IMR-90 (cell line): Measurements from ENCODE around the gene PKD1L1. TPM values are rescaled to one million over a fixed set of nuclear protein-coding genes. Genes with fewer than 3 reads are reported as not detected.

Source experiments
- ATAC-seq: fragments of 200-7000 bp; cut with Tn5 transposase; 2 replicates; pipeline ENCODE4 v1.9.1; 2020; ENCODE audit warnings: low read depth, mild to moderate bottlenecking, moderate library complexity
- BruUV-seq: library from RNA; stranded (reverse); fragments of 400-500 nt; replicated peaks from 2 replicates; lab custom pipeline; 2021; lab: Mats Ljungman, UMichigan
- CTCF ChIA-PET: fragments of 300-600 bp; formaldehyde crosslinking; extraction: SDS; loops from one replicate; lab custom pipeline; 2021; ENCODE audit warnings: antibody characterized with exemption; lab: Yijun Ruan, JAX
- POLR2A ChIA-PET: fragments of 300-600 bp; sonication (Branson Sonifier 250); formaldehyde crosslinking; loops from one replicate; lab custom pipeline; 2022; ENCODE audit warnings: antibody characterized with exemption; ENCODE audit not compliant: unreplicated experiment; lab: Charles Lee
- DNase-seq: peaks from one replicate; pipeline ENCODE4 v3.0.0; 2013
- H2AFZ ChIP-seq: replicated peaks from 2 replicates; pipeline ENCODE3; 2013; ENCODE audit warnings: low read length, mild to moderate bottlenecking; ENCODE audit not compliant: poor library complexity
- H2AK5ac ChIP-seq: 2 replicates; pipeline ENCODE4 v1.6.1; 2013; ENCODE audit warnings: low read depth, low read length, inconsistent platforms
- H2AK9ac ChIP-seq: replicated peaks from 2 replicates; pipeline ENCODE3; 2013; ENCODE audit warnings: mild to moderate bottlenecking, low read depth, low read length, moderate library complexity; ENCODE audit not compliant: poor library complexity
- H2BK120ac ChIP-seq: 2 replicates; pipeline ENCODE4 v1.6.1; 2013; ENCODE audit warnings: low read depth, low read length, inconsistent platforms
- H2BK15ac ChIP-seq: 3 replicates; pipeline ENCODE4 v1.6.1; 2013; ENCODE audit warnings: low read depth, low read length, inconsistent platforms
- H2BK20ac ChIP-seq: 2 replicates; pipeline ENCODE4 v1.6.1; 2013; ENCODE audit warnings: low read depth, mild to moderate bottlenecking, inconsistent platforms, low read length, moderate library complexity
- H2BK5ac ChIP-seq: 2 replicates; pipeline ENCODE4 v1.6.1; 2013; ENCODE audit warnings: mild to moderate bottlenecking, low read depth, low read length, inconsistent platforms; ENCODE audit not compliant: poor library complexity, severe bottlenecking
- H3K14ac ChIP-seq: replicated peaks from 2 replicates; pipeline ENCODE4 v1.6.1; 2013; ENCODE audit warnings: low read depth, low read length, inconsistent platforms
- H3K18ac ChIP-seq: 2 replicates; pipeline ENCODE4 v1.6.1; 2013; ENCODE audit warnings: low read depth, low read length, control low read depth
- H3K23ac ChIP-seq: 2 replicates; pipeline ENCODE4 v1.6.1; 2013; ENCODE audit warnings: low read depth, low read length, inconsistent platforms
- H3K27ac ChIP-seq: 2 replicates; pipeline ENCODE4 v1.5.1; 2013; ENCODE audit warnings: mild to moderate bottlenecking, control low read depth, low read length; ENCODE audit not compliant: insufficient read depth
- H3K27me3 ChIP-seq: 2 replicates; pipeline ENCODE4 v1.6.1; 2013; ENCODE audit warnings: low read length; ENCODE audit not compliant: control insufficient read depth, insufficient read depth
- H3K36me3 ChIP-seq: 2 replicates; pipeline ENCODE4 v1.6.1; 2013; ENCODE audit warnings: low read length, mixed read lengths; ENCODE audit not compliant: control insufficient read depth, insufficient read depth
- H3K4ac ChIP-seq: 2 replicates; pipeline ENCODE4 v1.6.1; 2013; ENCODE audit warnings: low read depth, low read length, inconsistent platforms
- H3K4me1 ChIP-seq: 2 replicates; pipeline ENCODE4 v1.6.1; 2013; ENCODE audit warnings: low read length, mixed read lengths; ENCODE audit not compliant: control insufficient read depth, insufficient read depth
- H3K4me2 ChIP-seq: 2 replicates; pipeline ENCODE4 v1.6.1; 2013; ENCODE audit warnings: low read depth, mild to moderate bottlenecking, control low read depth, low read length, moderate library complexity
- H3K4me3 ChIP-seq: 2 replicates; pipeline ENCODE4 v1.5.1; 2013; ENCODE audit warnings: low read depth, mild to moderate bottlenecking, control low read depth, low read length, moderate library complexity; ENCODE audit not compliant: insufficient read depth
- H3K56ac ChIP-seq: 2 replicates; pipeline ENCODE4 v1.6.1; 2013; ENCODE audit warnings: low read length, inconsistent platforms; ENCODE audit not compliant: insufficient read depth; ENCODE audit errors: extremely low read depth
- H3K79me1 ChIP-seq, 2 experiments: 2 replicates each; pipeline ENCODE4 v1.6.1; 2013; ENCODE audit warnings: low read length in 2 of 2, inconsistent platforms in 1 of 2, low read depth in 1 of 2
- H3K9ac ChIP-seq: 2 replicates; pipeline ENCODE4 v1.6.1; 2013; ENCODE audit warnings: low read depth, low read length, control low read depth
- H3K9me1 ChIP-seq: 2 replicates; pipeline ENCODE4 v1.6.1; 2013; ENCODE audit warnings: low read length, inconsistent platforms; ENCODE audit not compliant: insufficient read depth
- H3K9me3 ChIP-seq: 2 replicates; pipeline ENCODE4 v1.6.1; 2013; ENCODE audit warnings: low read length; ENCODE audit not compliant: control insufficient read depth, insufficient read depth
- H4K20me1 ChIP-seq: 2 replicates; pipeline ENCODE4 v1.6.1; 2013; ENCODE audit warnings: low read length, inconsistent platforms; ENCODE audit not compliant: insufficient read depth
- H4K5ac ChIP-seq: 2 replicates; pipeline ENCODE4 v1.6.1; 2013; ENCODE audit warnings: mild to moderate bottlenecking, low read depth, low read length, control low read depth
- H4K8ac ChIP-seq, 2 experiments: 2 replicates each; pipeline ENCODE4 v1.6.1; 2013; ENCODE audit warnings: low read depth in 2 of 2, low read length in 2 of 2, control low read depth in 1 of 2, inconsistent platforms in 1 of 2
- H4K91ac ChIP-seq: 2 replicates; pipeline ENCODE4 v1.6.1; 2013; ENCODE audit warnings: low read depth, low read length, inconsistent platforms; ENCODE audit not compliant: insufficient read depth
- WGBS, 2 experiments: methylation state at CpG; one replicate each; pipeline versions ENCODE4 v1.1.5 to v1.1.7; 2013; ENCODE audit warnings: missing lambda C conversion rate in 2 of 2; ENCODE audit not compliant: insufficient read length in 1 of 2; ENCODE audit errors: extremely low coverage in 2 of 2; 5-methylcytosine and 5-hydroxymethylcytosine counted together
- dilution Hi-C: fragments of 300-500 bp; cut with HindIII; formaldehyde crosslinking; loops from one replicate; pipeline ENCODE4 v1.14.3; 2018; ENCODE audit warnings: low sequenced_read_pairs; ENCODE audit not compliant: unreplicated experiment
- in situ Hi-C: fragments of 300-500 bp; cut with MboI; formaldehyde crosslinking; loops from 3 replicates; pipeline ENCODE4 v1.14.3; 2019; ENCODE audit warnings: low sequenced_read_pairs, inconsistent platforms, mixed read lengths
- intact Hi-C: fragments of 100-400 bp; cut with micrococcal nuclease; formaldehyde crosslinking; loops from 2 replicates; pipeline ENCODE4 v1.10.0; 2022
- polyA plus RNA-seq, 3 experiments: library from polyadenylated mRNA; depleted of rRNA; stranded (reverse); fragments of >200 nt; gene quantifications; 2 replicates each; pipeline ENCODE4 v1.2.3, GENCODE V29; 2012; ENCODE audit warnings: low replicate concordance in 1 of 3
- total RNA-seq: library from RNA; depleted of rRNA; stranded (reverse); fragments of >200 nt; gene quantifications from 2 replicates; pipeline ENCODE4 v1.2.3, GENCODE V29; 2012
- TF ChIP-seq, protein P1 (sequence below): conservative IDR thresholded peaks from 2 replicates; pipeline ENCODE4 v1.5.1; 2012; ENCODE audit warnings: mild to moderate bottlenecking, low read depth, low read length, improper control_type of control experiment
- TF ChIP-seq, protein P2 (sequence below): fragments of 150-350 bp; IDR thresholded peaks from 2 replicates; pipeline ENCODE4 v1.6.1; 2017; ENCODE audit warnings: mild to moderate bottlenecking, antibody characterized with exemption, low read length, low read depth

Gene PKD1L1
- total and polyA plus RNA-seq, 2 of the 4 experiments (the other 2 are of a cell fraction): under 0.01 to 0.15 TPM

DNA sequence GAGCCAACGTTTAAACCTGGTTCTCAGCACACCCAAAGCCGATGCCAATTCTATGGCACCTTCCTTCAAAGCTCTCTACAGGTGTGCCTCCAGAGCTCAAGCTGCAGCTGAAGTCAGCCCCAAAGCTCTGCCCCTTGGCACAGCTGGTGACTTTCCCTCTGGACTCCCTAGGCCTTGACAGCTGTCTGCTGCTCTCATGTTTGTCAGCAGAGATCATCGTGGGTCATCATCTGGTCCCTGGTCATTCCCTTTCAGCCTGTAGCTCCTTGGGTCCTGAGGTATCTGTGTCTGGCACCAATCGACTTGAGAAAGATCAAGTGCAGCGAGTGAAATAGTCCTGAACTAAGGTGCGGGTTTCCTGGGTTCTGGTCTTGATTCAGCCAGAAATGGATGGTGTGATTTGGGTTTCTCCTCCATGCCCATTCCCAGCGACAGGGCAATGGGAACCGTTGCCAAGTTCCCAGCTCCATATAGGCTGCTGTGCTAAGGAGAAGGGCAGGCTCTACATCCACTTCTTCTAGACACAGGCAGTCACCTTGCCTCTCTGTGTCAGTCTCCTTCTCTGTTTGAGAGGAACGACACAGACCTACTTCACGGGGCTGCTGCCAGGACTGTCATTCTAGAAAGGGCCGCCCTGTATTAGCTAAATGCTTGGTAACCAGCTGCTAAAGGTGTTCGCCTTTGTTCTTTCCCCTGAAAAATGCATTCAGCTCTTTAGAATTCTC is 3.6 kb downstream of the PKD1L1 start:
- in situ Hi-C loops (loop anchor here (10.0 kb wide), 2 partner anchors 510 to 680 kb away; no protein-coding TSS in a partner anchor), dilution Hi-C loops (no loop called here), intact Hi-C loops (loop anchor here (1.0 to 10.0 kb wide), 5 partner anchors 24 to 680 kb away; partner anchors contain the start of gene TNS3)
- no peak overlapping the region for H2BK5ac ChIP-seq
- peaks cover 25% of the 10 kb centered on the region for H3K9me1 ChIP-seq
- DNase-seq (no peak), ATAC-seq (no peak)
- ChIA-PET CTCF (interaction anchor here (0.7 to 2.8 kb wide), 14 partner anchors 9 to 213 kb away, joined by 3 to 13 read pairs (median 5); no protein-coding TSS in a partner anchor), POLR2A (no interaction called here)
- H3K4me3 ChIP-seq: no peak overlapping the region
- H3K36me3 ChIP-seq: no peaks in the 10 kb centered on the region
- no peaks in the 10 kb centered on the region for H4K20me1 ChIP-seq
- 0 out of 2 replicates have a peak overlapping the region, but pooled peaks have one; percentile 28 for H3K23ac ChIP-seq
- H2AK9ac ChIP-seq: peak overlapping the region; percentile 49
- peak overlapping the region; percentile 65 for H4K91ac ChIP-seq
- peak overlapping the region; percentile 87; the same call in 1 of the 2 replicates for H2AK5ac ChIP-seq
- H2BK20ac ChIP-seq: peak overlapping the region; percentile 68
- H3K14ac ChIP-seq: no peak overlapping the region; the same call in 1 of the 2 replicates
- no peak overlapping the region; a peak in 1 of 4 replicates for H4K8ac ChIP-seq
- H4K5ac ChIP-seq: no peak overlapping the region
- TF ChIP-seq, protein P1, sequence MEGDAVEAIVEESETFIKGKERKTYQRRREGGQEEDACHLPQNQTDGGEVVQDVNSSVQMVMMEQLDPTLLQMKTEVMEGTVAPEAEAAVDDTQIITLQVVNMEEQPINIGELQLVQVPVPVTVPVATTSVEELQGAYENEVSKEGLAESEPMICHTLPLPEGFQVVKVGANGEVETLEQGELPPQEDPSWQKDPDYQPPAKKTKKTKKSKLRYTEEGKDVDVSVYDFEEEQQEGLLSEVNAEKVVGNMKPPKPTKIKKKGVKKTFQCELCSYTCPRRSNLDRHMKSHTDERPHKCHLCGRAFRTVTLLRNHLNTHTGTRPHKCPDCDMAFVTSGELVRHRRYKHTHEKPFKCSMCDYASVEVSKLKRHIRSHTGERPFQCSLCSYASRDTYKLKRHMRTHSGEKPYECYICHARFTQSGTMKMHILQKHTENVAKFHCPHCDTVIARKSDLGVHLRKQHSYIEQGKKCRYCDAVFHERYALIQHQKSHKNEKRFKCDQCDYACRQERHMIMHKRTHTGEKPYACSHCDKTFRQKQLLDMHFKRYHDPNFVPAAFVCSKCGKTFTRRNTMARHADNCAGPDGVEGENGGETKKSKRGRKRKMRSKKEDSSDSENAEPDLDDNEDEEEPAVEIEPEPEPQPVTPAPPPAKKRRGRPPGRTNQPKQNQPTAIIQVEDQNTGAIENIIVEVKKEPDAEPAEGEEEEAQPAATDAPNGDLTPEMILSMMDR: no peak
- TF ChIP-seq, protein P2, sequence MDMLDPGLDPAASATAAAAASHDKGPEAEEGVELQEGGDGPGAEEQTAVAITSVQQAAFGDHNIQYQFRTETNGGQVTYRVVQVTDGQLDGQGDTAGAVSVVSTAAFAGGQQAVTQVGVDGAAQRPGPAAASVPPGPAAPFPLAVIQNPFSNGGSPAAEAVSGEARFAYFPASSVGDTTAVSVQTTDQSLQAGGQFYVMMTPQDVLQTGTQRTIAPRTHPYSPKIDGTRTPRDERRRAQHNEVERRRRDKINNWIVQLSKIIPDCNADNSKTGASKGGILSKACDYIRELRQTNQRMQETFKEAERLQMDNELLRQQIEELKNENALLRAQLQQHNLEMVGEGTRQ: no peak
- no peaks in the 10 kb centered on the region for H3K9me3 ChIP-seq
- H3K79me1 ChIP-seq: peaks cover 0 to 7% of the 10 kb centered on the region in 2 experiments; a peak in 1 of 4 replicates
- no peak overlapping the region for H3K18ac ChIP-seq
- 79% methylated on average over 6 of the region's 12 CpGs; no CpG with 5 or more reads in 1 of the 2 experiments for WGBS, 2 experiments
- no peak overlapping the region for H2AFZ ChIP-seq
- peaks cover 17% of the 10 kb centered on the region for H3K4me1 ChIP-seq
- H3K27ac ChIP-seq: no peak overlapping the region
- H3K9ac ChIP-seq: no peak overlapping the region
- H2BK15ac ChIP-seq: peak overlapping the region; percentile 55; the same call in 2 of the 3 replicates
- no TSS peak for BruUV-seq
- H3K56ac ChIP-seq: no peak overlapping the region
- peak overlapping the region; percentile 49 for H3K4ac ChIP-seq
- H2BK120ac ChIP-seq: peak overlapping the region; percentile 45
- no peaks in the 10 kb centered on the region for H3K27me3 ChIP-seq
- no peak overlapping the region for H3K4me2 ChIP-seq
